GM18867 (cell line): ENCODE results near the gene PAFAH1B1.
"Not testable (repeated sequence)": the region's sequence is repeated elsewhere in the genome, so short reads cannot be mapped to it uniquely, and the experiment has no call there.

Experiments
- ATAC-seq: cut with Tn5 transposase; IDR thresholded peaks from one replicate; pipeline ENCODE4 v1.9.1; 2021; ENCODE audit warnings: mild to moderate bottlenecking, moderate library complexity; ENCODE audit not compliant: unreplicated experiment

The PAFAH1B1 gene

DNA sequence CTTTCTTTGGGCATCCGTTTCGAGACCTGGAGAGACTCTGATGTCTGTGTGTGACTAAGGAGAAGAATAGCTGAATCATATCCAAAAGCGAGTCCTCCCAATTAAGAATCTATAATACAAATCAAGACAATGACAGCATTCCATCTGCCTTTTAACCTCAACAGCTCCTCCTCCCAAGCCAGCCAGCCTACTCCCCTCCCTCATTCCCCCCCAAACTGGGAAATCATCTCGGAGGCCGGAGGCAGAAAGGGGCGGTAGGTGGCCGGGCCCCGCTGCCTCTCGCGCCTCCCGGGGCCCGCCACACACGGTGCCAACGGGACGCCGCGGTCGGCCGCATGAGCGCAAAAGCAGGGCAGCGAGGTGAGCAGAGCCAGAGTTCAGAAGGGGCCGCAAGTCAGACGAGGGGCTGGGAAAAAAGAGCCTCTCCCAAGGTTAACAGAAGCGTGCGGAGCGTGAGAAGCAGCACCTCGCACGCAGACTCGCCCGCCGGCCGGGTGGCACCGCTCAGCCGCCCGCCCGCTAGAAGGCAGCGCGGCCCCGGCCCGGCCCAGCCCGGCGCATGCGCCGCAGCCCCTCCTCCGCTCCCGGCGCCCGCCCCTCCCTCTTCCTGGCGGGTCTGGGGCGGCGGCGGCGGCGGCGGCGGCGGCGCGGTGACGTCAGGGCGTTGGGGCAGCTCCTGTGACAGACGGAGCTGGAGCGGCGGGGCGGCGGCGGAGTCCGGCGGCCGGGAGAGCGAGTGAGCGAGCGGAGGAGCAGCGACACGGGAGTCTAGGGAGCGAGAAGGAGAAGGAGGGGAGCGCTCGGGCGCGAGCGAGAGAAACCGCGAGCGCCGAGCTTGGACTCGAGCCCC, at the start of gene PAFAH1B1:
Gene PAFAH1B1, plus strand, starts transcription at position 684 of the 850 bp plus-strand sequence. CDS start 44,635 bp downstream, outside the sequence.
- ATAC-seq = peak; percentile 87

- no peak for ATAC-seq
These were observed 48.1 kb upstream of the PAFAH1B1 start for GRCh38 chr17:2545393-2545792.

GRCh38 chr17:2547176-2547575, 46.3 kb upstream of the PAFAH1B1 start:
- no peak for ATAC-seq

DNA sequence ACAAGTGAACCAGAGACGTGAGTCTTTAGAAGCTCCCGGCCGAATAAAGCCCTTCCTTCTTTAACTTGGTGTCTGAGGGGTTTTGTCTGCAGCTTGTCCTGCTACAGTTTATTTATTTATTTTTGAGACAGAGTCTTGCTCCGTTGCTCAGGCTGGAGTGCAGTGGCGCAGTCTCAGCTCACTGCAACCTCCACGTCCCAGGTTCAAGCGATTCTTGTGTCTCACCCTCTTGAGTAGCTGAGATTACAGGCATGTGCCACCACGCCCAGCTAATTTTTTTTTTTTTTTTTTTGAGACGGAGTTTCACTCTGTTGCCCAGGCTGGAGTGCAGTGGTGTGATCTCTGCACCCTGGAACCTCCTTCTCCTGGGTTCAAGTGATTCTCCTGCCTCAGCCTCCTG, 45.4 kb upstream of the PAFAH1B1 start:
- not testable (repeated sequence) for ATAC-seq

GRCh38 chr17:2549392-2550211, 43.9 kb upstream of the PAFAH1B1 start:
- no peak for ATAC-seq

DNA sequence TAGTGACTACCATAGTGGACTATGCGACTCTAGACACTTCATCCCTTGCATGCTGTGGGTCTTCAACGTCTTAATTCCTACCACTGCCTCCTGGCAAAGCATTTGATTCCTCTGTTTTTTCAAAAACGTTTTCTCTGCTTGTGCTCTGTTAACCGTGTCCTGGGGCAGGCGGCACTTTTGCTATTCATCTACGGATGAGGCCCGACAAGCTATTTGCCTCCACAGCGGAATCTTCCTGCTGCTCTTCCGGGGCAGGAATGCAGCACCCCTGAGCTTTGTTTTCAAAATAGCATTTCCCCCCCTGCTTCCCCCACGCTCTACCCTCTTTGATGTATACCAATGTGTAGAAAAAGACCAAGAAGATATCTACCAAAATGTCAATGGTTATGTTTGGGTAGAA, 42.0 kb upstream of the PAFAH1B1 start:
- no peak for ATAC-seq

DNA sequence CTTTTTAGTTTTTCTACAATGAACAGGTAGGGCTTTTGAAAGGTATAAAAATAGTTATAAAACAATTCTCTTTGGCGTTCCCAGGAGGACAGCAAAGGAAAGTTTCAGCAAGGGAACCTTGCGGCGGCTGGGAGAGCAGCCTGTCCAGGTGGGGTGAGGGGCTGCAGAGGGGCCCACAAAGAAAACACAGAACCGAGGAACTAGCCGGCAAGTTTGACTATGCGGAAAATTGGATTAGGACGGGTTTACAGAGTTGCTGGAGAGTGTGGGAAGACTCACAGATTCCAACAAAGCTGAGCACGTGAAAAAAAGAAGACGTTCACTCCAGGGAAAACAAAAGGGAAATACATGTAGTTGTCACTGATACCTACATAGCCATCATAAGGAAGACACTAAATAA, 41.5 kb upstream of the PAFAH1B1 start:
- no peak for ATAC-seq

DNA sequence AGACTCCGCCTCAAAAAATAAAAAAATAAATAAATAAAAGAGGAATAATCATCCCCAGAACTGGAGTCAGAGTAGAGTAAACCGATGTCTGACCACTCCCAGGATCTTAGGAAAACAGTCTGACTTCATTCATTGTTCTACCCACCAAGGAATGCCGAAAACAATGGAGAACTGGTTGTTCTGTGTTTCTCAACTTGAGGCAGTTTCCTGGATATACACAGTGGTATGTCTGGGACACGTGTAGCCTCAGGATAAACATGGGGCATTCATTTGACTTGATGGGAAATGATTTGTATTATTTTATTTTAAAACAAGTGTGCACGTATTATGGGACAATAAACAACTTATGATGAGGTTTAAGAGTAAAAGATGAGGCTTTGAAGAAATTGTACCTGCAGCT, 32.8 kb upstream of the PAFAH1B1 start:
- no peak for ATAC-seq

GRCh38 chr17:2562162-2562858, 31.1 kb upstream of the PAFAH1B1 start:
- no peak for ATAC-seq

GRCh38 chr17:2563061-2563460, 30.4 kb upstream of the PAFAH1B1 start:
- no peak for ATAC-seq

- ATAC-seq = no peak
These were observed 29.9 kb upstream of the PAFAH1B1 start for GRCh38 chr17:2563543-2563942.

DNA sequence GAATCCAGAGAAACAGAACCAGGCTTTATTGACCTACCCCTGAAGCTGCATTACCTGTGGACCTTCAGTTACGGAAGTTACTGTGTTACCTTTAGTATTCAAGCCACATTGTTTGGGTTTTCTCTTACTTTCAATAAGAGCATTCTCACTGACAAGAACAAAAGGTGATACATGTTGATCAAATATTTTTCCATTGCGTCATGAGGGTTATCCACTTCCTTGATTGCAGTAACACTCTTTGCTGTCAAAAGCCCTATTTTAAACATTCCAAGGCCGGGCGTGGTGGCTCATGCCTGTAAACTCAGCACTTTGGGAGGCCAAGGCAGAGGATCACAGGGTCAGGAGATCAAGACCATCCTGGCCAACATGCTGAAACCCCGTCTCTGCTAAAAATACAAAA, 28.6 kb upstream of the PAFAH1B1 start:
- ATAC-seq = no peak

- ATAC-seq = no peak
These were observed 27.4 kb upstream of the PAFAH1B1 start for GRCh38 chr17:2566056-2566455.

DNA sequence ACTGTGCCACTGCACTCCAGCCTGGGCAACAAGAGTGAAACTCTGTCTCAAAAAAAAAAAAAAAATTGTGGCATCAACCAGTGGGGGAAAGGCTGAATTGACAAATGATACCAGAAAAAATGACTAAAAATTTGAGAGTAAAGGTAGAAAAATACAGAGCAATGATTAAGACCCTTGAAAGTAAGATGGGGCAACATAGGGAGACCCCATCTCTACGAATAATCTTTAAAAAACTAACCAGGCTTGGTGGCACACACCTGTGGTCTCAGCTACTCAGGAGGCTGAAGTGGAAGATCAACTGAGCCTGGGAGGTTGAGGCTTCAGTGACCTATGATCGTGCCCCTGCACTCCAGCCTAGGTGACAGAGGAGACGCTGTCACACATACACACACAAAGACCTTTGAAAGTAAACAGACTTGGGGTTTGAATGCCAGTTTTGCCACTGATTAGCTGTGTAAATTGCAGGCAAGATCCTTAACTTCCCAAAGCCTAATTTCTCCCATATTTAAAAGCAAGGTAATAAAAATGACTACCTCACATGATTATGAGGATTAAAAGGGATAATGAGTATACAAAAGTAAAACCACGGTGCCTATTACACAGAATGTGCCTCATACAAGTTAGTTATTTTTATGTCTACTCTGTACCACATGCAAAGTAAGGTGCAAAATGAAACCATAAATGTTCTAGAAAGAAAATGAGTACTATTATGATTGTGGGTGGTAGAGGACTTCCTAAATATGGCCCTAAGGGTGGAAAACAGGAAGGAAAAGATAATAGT, 21.7 kb upstream of the PAFAH1B1 start:
- peak; percentile 88 for ATAC-seq

DNA sequence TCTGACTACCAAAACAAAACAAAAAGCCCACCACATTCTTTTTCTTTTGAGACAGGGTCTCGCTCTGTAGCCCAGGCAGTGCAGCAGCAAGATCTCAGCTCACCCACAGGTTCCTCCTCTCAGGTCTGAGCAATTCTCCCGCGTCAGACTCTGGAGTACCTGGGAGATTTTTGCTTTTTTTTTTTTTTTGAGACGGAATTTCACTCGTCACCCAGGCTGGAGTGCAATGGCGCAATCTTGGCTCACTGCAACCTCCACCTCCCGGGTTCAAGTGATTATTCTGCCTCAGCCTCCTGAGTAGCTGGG, 21.2 kb upstream of the PAFAH1B1 start:
- ATAC-seq = not testable (repeated sequence)

- no peak for ATAC-seq
These were observed 13.3 kb upstream of the PAFAH1B1 start for GRCh38 chr17:2580151-2580550.

GRCh38 chr17:2580661-2581060, 12.8 kb upstream of the PAFAH1B1 start:
- no peak for ATAC-seq

DNA sequence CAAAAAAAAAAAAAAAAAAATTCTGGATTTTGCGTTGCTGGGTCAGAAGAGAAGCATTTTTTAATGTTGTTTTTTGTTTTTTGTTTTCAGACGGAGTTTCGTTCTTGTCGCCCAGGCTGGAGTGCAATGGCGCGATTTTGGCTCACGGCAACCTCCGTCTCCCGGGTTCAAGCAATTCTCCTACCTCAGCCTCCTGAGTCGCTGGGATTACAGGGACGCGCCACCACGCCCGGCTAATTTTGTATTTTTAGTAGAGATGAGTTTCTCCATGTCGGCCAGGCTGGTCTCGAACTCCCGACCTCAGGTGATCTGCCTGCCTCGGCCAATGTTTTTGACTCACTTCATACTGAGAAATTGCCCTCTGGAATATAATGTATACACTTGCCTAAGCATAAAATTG, 11.0 kb upstream of the PAFAH1B1 start:
- ATAC-seq = no peak

DNA sequence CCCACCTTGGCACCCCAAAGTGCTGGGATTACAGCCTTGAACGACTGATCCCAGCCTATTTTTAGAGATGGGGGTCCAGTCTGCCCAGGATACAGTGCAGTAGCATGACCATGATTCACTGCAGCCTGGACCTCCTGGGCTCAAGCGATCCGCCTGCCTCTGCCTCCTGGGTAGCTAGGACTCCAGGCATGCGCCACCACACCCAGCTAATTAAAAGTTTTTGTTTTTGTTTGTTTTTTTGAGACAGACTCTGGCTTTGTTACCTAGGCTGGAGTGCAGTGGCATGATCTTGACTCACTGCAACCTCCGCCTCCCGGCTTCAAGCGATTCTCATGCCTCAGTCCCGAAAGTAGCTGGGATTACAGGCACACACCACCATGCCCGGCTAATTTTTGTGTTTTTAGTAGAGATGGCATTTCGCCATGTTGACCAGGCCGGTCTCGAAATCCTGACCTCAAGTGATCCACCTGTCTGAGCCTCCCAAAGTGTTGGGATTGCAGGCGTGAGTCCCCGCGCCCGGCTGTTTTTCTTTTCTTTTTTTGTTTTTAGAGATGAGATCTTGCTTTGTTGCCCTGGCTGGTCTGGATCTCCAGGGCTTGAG, 2.3 kb upstream of the PAFAH1B1 start:
- no peak for ATAC-seq
